Measurements from ENCODE around the gene SNX32. TPM values are rescaled to one million over a fixed set of nuclear protein-coding genes. Genes with fewer than 3 reads are reported as not detected.
A peak's percentile ranks its signal among the peaks of the same experiment; 100 is the strongest.
"Not testable (repeated sequence)": the region's sequence is repeated elsewhere in the genome, so short reads cannot be mapped to it uniquely, and the experiment has no call there.

SNX32 gene
- total RNA-seq, 3 donors from 2014 or later: 0.52 to 1.4 (median 0.56) TPM

DNA sequence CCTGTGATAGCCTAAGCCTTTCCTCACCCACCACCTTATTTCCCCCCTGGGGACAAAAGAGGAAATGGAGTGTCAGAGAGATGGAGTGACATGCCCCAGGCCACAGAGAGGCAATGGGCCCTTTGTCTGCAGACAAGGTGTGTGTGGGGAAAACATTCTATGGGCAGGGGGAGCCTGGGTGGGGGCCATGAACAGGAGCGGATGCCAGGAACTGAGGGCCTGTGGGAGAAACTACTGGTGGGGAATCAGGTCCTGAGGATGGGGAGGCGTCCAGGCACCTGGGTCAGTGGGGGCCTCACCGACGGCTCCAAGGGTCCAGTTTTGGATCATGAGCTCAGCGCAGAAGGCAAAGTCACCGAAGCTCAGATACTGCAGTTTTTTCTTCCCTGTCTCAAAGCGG, 51.5 kb downstream of the SNX32 start:
- Mint-ChIP-seq H3K36me3 (ENCODE audit: insufficient read depth) (peaks cover 15% of the 10 kb centered on the region), H3K4me3 (no peak overlapping the region), H3K27me3 (ENCODE audit: low read depth) (no peaks in the 10 kb centered on the region), H3K4me1 (ENCODE audit: low read depth) (peaks cover 49% of the 10 kb centered on the region), H3K9me3 (no peaks in the 10 kb centered on the region)
- DNase-seq: no peak
- no peak for ATAC-seq

DNA sequence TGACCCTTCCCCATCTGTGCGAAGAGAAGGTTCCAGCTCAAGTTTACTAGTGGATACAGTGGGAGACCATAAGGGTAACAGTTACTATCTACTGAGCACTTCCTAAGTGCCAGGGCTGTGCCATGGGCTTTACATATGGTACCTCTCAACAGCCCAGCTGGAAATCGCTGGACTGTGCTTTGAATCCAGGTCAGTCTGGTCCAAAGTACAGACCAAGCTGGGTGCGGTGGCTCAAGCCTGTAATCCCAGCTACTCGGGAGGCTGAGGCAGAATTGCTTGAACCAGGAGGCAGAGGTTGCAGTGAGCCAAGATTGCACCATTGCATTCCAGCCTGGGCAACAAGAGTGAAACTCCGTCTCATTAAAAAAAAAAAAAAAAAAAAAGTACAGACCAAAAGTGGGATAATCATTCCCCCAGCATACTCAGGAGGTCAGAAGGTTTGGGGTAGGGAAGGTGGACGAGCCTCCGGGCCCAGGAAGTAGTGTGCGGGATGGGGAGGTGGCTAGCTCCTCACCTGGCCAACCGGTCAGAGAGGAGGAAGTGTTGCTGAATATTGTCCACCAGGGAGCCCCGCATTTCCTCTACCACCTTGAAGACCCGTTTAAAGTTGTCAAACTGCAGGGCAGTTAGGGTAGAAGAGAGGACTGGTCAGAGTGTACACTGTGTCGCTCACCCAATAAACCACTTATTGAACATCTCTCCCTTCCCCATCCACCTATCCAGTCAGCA, 52.2 kb downstream of the SNX32 start:
- ATAC-seq (no peak), DNase-seq (no peak)
- Mint-ChIP-seq H3K9me3 (no peaks in the 10 kb centered on the region), H3K27me3 (ENCODE audit: low read depth) (no peaks in the 10 kb centered on the region), H3K4me3 (no peak overlapping the region), H3K36me3 (ENCODE audit: insufficient read depth) (peaks cover 15% of the 10 kb centered on the region), H3K4me1 (ENCODE audit: low read depth) (peaks cover 44% of the 10 kb centered on the region)

DNA sequence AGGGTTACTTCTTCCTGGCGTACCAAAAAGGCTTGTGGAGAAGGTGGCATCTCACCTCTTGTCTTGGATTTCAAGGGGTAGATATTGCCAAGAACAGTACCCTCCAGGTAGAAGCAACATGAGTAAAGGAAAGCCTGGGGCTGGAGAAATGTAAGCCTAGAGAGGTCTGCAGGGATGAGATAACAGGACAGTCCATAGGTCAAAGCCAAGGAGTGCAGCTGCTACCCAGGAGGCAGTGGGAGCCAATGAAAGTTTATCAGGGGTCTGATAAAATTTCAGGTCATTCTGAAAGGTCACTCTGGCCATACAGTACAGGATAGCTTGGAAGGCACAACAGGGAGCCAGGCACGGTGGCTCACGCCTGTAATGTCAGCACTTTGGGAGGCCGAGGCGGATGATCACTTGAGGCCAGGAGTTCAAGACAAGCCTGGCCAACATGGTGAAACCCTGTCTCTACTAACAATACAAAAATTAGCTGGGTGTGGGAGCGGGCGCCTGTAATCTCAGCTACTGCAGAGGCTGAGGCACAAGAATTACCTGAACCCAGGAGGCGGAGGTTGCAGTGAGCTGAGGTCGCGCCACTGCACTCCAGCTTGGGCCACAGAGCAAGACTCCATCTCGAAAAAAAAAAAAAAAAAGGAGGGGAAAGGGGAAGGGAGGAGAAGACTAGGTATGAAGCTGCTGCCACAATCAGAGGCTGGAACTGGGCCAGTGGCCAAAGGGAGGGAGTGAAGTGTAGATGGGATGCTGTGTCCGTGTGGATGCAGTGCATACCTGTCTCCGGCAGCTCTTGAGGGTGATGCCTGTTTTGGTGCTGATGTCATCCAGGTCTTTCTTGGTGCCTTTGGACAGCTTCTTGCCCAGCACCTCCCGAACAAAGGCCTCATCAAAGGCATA, 53.3 kb downstream of the SNX32 start:
- Mint-ChIP-seq H3K36me3 (ENCODE audit: insufficient read depth) (peaks cover 15% of the 10 kb centered on the region), H3K4me3 (peak overlapping the region; percentile 96), H3K27me3 (ENCODE audit: low read depth) (no peaks in the 10 kb centered on the region), H3K4me1 (ENCODE audit: low read depth) (peaks cover 38% of the 10 kb centered on the region), H3K9me3 (no peaks in the 10 kb centered on the region)
- ATAC-seq (no peak), DNase-seq (no peak)

DNA sequence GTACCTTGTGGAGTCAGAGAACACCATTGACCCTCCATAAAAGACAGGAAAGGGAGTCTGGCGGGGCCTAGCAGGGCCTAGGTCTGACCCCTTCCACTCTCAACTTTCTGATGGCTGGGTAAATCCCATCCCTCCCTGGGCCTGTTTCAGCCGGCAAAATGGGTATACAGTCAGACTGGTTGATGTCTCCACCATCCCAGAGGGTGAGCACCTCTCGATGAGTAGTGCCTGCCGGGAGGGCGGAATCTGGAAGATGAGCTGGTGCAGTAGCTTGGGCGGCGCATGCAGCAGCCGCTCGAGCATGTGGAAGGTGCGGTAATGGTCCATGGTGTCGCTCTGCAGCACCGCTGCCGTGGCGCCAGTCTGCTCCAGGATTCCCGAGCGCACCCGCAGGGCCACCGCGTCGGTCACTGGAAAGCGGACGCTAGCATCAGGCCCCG, 54.0 kb downstream of the SNX32 start:
- Mint-ChIP-seq H3K9me3 (no peaks in the 10 kb centered on the region), H3K36me3 (ENCODE audit: insufficient read depth) (peaks cover 20% of the 10 kb centered on the region), H3K4me1 (ENCODE audit: low read depth) (peaks cover 45% of the 10 kb centered on the region), H3K27me3 (ENCODE audit: low read depth) (no peaks in the 10 kb centered on the region), H3K4me3 (peak overlapping the region; percentile 96)
- ATAC-seq (no peak), DNase-seq (no peak)

DNA sequence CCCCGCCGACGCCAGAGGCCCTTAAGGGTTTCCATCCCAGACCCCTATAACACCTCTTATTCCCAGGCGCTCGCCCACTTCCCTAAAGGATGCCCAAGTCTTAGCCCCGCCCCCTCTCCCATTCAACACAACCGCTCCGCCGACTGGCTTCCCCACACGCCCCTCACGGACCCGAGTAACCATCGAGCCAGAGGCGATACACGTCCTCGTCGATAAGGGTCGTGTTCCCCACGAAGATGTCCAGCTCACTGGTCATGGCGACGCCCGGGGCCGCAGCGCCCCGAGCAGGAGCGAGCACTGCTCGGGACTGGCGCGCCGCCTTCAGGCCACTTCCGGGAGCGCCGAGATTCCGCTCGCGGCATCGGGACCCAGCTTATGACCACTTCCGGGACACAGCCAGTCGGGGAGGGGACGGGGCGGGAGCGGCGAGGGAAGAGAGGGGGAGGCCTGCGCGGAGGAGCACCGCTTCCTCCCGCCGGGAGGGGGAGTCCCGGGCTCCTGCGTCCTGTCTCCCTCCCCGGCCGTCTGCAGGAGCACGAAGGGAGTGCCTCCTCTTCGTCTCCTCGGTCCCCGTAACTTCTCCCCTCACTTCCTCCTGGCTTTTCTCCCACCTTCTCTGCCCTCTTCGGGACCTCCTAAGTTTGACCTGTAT, 54.5 kb downstream of the SNX32 start, which contains the start of gene FIBP:
Gene FIBP, minus strand, starts transcription at position 309 of the 652 bp plus-strand sequence. Its CDS starts 53 bp downstream, at position 256.
- Mint-ChIP-seq H3K4me1 (ENCODE audit: low read depth) (peaks cover 50% of the 10 kb centered on the region), H3K9me3 (no peaks in the 10 kb centered on the region), H3K36me3 (ENCODE audit: insufficient read depth) (peaks cover 24% of the 10 kb centered on the region), H3K27me3 (ENCODE audit: low read depth) (no peaks in the 10 kb centered on the region), H3K4me3 (peak within 1 kb of the TSS; percentile 96)
- DNase-seq (peak; percentile 91), ATAC-seq (peak; percentile 64 to 69)

DNA sequence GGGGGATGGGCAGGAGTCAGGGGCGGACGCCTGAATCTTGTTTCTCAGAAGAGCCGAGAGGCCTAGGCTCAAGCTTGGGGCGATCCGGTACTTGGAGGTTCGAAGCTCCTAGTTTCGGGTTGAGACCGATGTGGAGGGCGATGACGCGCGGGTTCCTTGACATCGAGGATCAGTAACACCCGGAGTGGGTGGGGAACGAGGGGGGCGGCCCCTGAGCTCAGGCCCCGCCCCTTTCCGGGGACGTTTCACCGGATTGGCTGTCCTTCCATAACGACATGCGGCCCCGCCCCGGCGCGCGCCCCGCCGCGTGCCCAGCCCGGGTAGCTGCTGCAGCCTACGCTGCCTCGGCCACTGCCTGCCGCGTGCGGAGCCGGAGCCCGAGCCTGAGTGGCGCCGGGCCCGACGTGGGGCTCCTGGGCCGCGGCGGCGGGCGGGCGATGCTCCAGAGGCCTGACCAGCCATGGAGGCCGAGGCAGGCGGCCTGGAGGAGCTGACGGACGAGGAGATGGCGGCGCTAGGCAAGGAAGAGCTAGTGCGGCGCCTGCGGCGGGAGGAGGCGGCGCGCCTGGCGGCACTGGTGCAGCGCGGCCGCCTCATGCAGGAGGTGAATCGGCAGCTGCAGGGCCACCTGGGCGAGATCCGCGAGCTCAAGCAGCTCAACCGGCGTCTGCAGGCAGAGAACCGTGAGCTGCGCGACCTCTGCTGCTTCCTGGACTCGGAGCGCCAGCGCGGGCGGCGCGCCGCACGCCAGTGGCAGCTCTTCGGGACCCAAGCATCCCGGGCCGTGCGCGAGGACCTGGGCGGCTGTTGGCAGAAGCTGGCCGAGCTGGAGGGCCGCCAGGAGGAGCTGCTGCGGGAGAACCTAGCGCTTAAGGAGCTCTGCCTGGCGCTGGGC, 56.8 kb downstream of the SNX32 start, which contains the start of gene CCDC85B:
Gene CCDC85B, plus strand, starts transcription at position 350 of the 895 bp plus-strand sequence. Its CDS starts 111 bp downstream, at position 461.
- DNase-seq: peak; percentile 99
- Mint-ChIP-seq H3K36me3 (ENCODE audit: insufficient read depth) (peaks cover 24% of the 10 kb centered on the region), H3K4me1 (ENCODE audit: low read depth) (peaks cover 63% of the 10 kb centered on the region), H3K9me3 (no peaks in the 10 kb centered on the region), H3K4me3 (peak within 1 kb of the TSS; percentile 96), H3K27me3 (ENCODE audit: low read depth) (no peaks in the 10 kb centered on the region)
- ATAC-seq: peak; percentile 69 to 70

DNA sequence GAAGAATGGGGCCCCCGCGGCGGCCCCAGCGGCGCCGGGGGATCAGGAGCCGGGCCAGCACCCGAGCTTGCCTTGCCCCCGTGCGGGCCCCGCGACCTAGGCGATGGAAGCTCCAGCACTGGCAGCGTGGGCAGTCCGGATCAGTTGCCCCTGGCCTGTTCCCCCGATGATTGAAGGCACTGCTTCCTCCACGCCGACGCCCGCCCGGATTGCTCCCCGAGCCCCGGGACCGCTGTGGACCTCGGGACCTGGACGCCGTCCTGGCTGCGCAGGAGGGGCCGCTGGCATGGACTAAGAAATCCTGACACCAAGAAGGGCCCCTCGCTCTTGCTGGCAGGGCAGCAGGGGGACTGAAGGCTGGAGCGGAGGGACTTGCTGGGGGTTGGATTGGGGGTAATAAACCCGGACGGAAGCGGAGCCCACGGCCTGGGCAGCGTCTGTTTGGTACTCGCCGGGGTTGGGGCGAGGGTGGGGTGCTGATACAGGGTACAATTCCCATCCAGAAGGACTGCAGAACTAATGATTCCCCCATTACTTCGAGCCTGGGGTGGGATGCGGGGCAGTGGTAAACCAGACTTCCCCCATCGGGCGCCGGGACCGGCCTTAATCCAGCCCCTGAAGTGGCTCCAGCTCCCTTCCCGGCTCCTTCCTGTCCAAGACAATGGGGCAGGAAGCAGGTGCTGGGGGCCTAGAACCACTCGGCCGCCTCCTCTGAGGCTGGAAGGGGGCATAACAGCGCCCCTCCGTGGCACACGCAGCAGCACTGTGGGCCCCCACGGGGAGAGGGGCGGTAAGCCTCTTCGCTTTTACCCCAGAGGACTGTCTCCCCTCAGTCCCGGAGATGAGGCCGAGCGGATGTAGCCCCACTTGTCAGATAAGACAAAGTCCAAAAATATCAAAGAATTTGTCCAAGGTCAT, 57.7 kb downstream of the SNX32 start:
- Mint-ChIP-seq H3K4me3 (peak overlapping the region; percentile 82), H3K9me3 (no peaks in the 10 kb centered on the region), H3K27me3 (ENCODE audit: low read depth) (no peaks in the 10 kb centered on the region), H3K4me1 (ENCODE audit: low read depth) (peaks cover 69% of the 10 kb centered on the region), H3K36me3 (ENCODE audit: insufficient read depth) (peaks cover 32% of the 10 kb centered on the region)
- ATAC-seq: peak in 1 of 2 donors; percentile 1
- DNase-seq: no peak

DNA sequence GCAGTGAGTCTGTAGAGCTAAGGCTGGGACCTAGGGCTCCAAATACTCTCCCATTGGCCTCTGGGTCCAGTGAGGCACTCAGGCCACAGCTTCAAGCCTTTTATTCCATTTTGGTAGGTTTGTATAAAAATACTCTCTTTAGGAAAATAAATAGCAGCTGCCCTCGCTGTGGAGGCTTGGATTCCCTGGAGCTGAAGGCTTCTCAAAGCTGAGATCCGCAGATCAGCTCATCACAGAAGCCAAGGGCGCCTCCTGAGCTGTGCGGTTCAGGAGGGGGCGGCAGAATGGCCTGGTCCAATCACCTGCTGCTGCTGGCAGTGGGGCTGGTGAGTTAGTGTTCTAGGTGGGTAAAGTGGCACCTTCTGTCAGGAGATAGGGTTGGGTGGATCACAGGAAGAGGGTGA, 58.4 kb downstream of the SNX32 start:
- Mint-ChIP-seq H3K4me1 (ENCODE audit: low read depth) (peaks cover 66% of the 10 kb centered on the region), H3K36me3 (ENCODE audit: insufficient read depth) (peaks cover 32% of the 10 kb centered on the region), H3K4me3 (peak overlapping the region; percentile 82)
- not testable (repeated sequence) for H3K27me3 Mint-ChIP-seq (ENCODE audit: low read depth); H3K9me3 Mint-ChIP-seq; DNase-seq; ATAC-seq

DNA sequence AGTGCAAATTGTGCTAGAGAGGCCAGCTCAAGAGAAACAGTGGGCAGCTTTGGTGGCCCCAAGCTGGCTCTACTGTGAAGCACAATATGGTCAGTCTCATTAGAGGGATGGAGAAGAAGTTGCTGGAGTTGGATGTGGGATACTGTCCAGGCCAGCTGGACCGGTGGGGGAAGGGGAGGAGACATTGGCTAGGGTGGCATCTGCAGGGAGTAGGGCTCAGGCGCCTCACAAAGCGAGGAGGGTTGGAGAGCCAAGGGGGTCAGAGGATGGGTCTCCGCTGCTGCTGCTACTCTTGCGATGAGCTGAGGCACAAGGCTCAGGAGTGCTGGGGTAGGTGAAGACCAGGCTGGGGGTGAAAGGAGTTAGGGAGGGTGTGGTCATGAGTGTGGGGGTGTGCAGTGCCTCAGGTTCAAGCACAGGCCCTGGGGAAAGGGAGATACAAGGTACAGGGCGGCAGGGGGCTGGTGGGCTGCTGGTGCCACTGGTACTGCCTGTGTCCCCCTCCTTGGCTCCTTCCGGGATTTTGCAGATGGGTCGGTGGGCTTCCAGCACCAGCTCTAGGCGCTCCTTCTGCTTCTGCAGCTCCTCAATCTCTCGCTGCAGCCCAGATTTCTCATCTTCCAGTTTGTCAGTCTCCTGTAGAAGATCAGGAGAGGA, 59.0 kb downstream of the SNX32 start:
- DNase-seq (no peak), ATAC-seq (no peak)
- Mint-ChIP-seq H3K4me1 (ENCODE audit: low read depth) (peaks cover 67% of the 10 kb centered on the region), H3K4me3 (peak overlapping the region; percentile 82), H3K9me3 (no peaks in the 10 kb centered on the region), H3K27me3 (ENCODE audit: low read depth) (no peaks in the 10 kb centered on the region), H3K36me3 (ENCODE audit: insufficient read depth) (peaks cover 34% of the 10 kb centered on the region)

DNA sequence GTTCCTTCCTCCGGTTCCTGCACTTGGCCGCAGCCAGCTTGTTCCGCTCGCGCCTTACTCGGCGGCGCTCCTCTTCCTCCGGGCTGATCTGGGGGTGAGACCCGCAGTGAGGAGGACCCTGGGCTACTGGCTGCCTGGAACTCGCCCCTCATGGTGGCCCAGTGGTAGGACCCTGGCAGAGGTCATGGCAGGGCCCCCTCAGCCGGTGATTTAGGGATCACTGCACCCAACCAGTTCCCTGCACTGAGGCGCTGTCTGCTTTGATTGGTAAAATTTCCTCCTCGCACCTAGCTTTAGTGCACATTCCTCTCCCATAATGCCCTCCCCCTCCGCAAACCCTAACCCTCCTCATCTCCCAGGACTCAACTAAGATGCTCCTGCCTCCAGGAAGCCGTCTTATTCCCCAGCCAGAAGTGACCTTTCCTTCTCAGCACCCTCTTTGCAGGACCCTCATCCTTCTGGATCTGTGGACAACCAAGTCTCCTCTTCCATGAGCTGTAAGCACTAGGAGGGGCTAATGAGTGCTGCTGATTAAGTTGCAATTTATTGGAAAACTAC, 60.4 kb downstream of the SNX32 start:
- Mint-ChIP-seq H3K9me3 (no peaks in the 10 kb centered on the region), H3K27me3 (ENCODE audit: low read depth) (no peaks in the 10 kb centered on the region), H3K36me3 (ENCODE audit: insufficient read depth) (peaks cover 38% of the 10 kb centered on the region), H3K4me1 (ENCODE audit: low read depth) (peaks cover 66% of the 10 kb centered on the region), H3K4me3 (peak overlapping the region; percentile 82)
- ATAC-seq (no peak), DNase-seq (no peak)

DNA sequence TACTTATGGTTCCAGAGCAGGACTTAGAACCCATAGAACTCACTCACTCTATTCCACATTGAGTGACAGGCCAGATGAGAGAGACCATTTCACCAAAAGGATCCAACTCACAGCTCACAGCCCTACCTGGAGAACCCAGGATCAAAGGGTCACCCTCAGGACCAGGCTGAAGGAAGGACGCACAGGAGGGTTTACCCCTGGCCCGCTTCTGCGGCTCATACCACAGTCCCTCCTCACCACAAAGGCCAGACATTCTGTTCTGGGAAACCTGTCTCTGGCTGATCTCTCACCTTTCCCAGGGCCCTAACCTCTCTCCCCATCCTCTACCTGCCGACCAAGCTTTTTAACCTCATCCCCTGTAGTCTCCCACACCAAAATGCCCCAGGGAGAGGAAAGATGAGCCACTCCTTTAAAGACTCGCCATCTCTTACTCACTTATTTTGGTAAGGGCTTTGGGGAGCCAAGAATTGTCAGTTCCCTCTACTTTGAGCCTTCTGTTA, 61.8 kb downstream of the SNX32 start:
- Mint-ChIP-seq H3K36me3 (ENCODE audit: insufficient read depth) (peaks cover 38% of the 10 kb centered on the region), H3K9me3 (no peaks in the 10 kb centered on the region), H3K27me3 (ENCODE audit: low read depth) (no peaks in the 10 kb centered on the region), H3K4me3 (peak overlapping the region; percentile 40), H3K4me1 (ENCODE audit: low read depth) (peaks cover 54% of the 10 kb centered on the region)
- DNase-seq (no peak), ATAC-seq (no peak)

Measured in activated T-cell treated with anti-CD3 and anti-CD28 coated beads, Interleukin-2, amount 50 U/mL, for 4 hours (primary cell).